ENCODE results near the gene CILP.

CILP gene

DNA sequence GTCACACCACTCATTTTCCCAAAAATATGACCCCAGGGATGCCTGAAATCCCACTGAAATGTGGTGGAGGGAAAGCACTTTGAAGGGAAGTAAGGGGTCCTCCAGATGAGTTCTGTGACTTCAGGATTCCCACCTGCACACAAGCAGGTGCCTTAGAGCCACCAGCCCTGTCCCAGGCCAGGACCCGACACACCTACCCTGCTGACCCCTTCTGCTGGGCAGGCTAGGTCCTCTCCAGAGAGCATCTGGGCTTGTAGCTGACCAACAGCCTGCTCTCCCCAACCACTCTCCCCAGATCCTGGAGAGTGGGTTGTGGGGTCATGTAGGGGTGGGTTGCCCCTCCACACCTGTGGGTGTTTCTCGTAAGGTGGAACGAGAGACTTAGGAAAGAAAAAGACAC lies 14.9 kb upstream of the CILP start:
- DNase-seq (ENCODE audit: low read depth, low spot score): no peak

DNA sequence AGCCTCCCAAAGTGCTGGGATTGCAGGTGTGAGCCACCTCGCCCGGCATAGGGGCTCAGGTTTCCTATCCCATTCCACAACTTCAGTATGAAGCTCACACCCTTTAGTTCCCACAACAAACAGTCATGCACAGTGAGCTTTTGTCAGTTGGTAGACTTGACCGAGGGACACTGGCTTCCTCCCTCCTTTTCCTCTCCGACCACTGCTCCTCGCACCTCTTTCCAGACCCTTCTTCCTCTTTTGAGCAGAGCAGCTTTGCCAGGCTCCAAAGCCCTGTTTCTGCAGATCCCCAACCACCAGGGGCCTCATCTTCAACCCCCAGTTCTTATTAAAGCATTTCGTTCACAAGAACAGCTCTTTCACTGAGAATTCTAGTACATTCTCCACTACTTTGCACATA lies 12.7 kb upstream of the CILP start:
- no peak for DNase-seq (ENCODE audit: low read depth, low spot score)

DNA sequence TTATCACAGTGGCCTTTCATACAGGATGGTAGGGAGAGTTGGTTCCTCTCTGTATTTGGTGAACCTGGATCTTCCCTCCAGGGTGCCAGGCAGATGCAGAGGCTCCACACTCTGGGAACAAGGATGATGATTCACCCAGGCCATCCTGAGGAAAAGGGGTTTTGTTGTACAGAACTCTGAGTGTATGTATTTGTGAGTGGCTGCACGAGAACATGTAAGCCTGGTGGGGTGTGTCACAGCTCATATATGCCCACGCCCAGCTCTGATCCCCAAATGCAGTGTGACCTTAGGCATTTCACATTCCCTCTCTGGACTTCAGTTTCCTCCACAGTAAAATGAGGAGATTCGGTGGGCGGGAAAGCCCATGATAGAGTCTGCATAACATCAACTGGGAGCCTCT lies 11.6 kb upstream of the CILP start:
- DNase-seq (ENCODE audit: low read depth, low spot score): no peak

DNA sequence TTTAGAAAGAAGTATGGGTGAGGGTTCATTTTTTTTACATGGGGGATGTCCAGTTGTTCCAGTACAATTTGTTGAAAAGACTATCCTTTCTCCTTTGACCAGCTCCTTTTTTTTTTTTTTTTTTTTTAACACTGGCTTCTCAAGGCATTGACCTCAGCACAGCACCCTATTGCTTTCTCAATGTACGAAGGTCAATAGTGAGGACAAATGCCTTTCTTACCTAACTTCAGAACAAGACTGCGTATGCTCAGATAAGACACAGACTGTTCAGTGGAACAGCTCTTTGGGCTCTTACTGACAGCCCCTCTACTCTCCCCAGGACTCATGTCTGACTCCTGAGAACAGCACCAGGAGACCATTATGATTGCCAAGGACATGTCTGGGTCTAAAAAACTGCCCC lies 10.4 kb upstream of the CILP start:
- no peak for DNase-seq (ENCODE audit: low read depth, low spot score)

DNA sequence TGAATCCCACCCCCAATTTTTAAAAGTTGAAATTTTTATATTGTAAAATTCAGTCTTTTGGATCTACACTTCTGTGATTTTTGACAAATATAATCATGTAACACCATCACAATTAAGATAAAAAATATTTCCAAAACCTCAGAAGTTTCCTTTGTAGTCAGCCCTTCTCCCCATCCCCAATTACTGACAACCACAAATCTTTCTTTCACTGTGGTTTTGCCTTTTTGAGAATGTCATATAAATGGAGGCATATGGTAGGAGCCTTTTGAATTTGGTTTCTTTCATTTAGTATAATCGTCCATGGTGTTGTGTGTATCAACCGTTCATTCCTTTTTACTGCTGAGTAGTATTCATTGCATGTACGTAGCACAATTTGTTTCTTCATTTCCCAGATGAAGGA lies 7.9 kb upstream of the CILP start:
- DNase-seq (ENCODE audit: low read depth, low spot score): no peak

DNA sequence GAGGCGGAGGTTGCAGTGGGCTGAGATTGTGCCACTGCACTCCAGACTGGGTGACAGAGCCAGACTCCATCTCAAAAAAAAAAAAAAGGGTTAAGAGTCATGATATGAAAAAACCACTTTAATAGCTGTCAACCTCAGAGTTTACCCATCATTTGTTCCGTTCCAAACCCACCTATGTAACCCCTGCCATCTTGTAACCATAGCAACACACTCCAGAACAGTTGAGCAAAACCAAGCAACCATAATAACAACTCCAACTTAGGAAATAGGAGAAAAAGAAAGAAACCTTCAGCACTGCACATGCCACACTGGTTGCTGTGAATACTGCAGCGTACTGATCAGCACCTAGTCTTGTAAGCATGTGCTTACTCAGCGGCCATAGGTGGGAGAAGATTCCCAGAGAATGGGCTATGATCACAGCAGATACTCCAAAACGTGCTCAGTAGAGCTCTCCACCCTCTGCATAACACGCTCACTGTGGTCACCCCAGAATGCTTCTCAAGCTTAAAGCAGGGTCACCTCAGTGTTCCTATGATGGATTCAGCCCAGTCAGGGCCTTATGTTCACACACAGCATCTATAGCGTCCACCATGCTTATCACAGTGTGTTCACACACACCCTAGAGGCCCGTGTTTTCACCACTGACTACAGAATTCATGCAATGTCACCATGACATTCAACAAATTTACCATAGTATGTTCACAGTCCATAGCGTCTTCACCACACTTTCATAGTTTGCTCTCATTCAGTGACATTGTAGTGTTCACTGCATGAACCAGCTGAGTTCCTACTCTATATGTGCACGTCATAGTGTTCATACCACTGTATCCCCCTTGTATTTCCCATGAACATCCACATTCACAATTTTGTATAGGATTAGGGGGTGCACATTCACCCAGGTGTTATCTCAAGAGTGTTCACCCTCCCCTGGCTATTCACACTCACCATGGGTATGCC lies 6.5 kb upstream of the CILP start:
- DNase-seq (ENCODE audit: low read depth, low spot score): no peak

DNA sequence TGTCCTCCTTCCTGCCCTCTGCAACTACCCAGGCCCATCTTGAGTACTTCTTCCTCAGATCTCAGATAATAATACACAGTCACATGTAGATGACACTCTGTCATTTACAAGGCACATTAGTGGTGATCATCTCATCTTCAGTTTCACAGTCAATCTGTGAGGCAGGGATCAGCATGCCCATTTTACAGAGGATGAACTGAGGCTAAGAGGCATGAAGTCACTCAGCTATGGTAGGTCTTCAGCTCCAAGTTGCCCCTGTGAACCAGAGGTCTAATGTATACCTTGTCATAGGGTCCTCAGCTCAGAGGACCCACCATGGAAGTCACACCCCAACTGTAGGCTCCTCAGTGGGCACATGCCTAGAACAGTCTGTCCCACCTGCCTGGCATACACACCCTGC lies 4.2 kb upstream of the CILP start:
- no peak for DNase-seq (ENCODE audit: low read depth, low spot score)

DNA sequence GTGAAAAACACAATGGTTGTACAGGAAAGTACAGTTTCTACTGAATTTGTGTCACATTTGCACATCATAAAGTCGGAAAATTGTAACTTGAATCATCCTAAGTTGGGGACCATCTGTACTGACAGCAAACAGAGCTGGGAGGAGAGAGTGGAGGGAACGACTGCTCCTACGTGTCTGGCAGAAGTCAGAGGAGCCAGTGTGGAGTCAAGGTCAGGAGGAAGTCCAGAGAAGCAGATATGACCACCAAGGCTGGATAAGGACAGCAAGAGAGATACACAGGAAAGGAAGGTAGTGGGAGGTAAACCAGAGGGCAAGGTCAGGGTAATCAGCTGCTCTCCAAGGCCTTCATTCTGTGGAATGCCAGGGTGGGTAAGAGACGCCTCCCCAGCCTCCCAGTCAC lies 2.7 kb upstream of the CILP start:
- no peak for DNase-seq (ENCODE audit: low read depth, low spot score)

DNA sequence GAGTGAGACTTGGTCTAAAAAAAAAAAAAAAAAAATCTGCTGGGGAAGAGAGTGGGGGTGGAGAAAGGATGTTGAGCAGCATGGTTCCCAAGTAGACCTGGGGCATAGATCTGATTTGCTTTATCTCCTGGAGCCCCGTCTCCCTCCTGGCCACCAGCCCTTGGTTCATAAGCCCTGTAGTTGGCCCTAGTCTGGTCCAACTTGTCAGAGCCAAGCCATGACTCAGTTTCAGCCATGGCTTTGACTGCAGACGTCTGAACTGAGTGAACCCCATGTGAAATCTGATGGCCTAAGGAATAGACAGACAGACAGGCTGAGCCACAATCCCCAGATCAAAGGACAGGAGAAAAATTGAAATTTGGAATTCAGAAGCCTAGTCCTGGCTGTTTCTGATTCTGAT lies 2.0 kb upstream of the CILP start:
- no peak for DNase-seq (ENCODE audit: low read depth, low spot score)

DNA sequence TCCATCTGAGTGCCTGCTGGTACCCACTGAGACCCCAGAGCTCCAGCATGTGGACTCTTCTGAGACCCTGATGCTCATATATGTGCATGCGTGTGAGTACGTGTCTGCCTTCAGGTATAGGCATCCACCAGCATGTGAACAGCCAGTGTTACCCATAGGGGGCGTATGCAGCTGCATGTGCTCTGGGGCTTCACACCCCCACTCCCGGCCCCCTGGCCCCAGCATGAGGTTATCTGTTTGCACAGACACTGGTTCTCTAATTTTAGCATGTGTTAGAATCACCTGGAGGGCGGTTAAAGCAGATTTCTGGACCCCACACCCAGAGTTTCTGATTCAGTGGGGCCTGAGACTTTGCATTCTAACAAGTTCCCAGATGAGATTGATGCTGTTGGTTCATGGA lies 824 bp upstream of the CILP start:
- no peak for DNase-seq (ENCODE audit: low read depth, low spot score)

DNA sequence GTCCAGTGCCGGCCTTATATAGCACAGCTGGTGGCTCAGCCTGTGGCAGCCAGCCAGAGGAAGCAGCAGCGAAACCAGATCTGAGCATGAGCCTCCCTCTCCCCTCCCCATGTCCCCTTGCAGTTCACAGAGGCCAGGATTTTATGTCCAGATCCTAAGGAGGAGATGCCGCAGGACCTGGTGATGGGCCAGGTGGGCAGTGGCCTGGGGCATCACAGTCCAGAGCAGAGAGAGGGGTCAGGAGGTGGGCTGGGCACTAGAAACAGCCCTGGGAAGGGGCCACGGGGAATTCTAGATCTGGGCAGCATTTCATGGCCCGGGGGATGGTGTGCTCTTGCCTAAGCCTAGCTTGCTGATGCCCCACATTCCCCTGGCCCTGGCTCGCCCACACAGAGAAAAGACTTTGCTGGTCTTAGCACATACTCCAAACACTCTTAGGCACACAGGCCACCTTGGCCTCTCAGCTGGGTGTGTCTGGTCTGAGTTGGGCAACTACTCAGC lies 259 bp upstream of the CILP start:
- DNase-seq (ENCODE audit: low read depth, low spot score): peak; percentile 60

DNA sequence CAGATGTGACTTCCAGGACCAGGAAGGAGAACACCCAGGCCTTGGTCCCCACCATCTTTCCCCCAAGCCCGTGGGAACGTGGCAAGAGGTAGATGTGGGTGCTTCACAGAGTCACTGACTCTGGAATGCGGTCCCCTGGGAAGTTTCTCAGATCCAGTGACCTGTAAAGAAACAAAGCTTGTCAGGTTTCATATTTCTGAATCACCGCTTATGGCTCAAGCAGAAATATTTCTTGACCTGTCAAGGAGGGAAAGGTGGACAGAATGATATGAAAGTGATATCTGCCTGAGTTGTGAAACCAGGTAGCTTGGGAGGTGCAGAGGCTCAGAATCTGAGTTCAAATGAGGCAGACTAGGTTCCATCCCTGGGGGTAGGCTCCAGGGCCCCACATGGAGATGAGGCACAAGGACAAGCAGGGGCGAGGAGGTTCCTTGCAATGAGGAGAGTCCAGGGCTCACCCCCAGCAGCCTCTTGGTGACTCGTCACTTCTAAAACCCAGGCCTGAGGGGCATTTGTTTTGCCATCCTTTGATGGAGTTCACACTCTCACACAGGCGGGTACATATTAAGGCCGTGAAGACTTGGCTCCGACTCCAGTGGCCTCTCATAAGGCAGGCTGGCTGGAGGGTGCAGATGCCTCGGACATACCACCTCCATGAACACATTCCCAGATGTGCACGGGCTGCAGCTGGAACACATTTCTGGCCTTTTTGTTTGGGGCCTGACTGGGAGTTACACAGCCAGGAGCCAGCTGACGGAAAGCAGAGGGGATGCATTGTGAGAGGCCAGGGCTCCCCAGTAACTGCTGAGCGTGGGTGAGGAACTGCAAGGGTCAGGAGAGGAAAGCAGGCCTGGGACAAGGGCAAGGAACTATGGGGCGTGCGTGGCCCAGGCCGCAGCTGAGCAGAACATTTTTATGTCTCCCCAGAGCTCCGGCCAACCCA lies 1.3 kb downstream of the CILP start:
- DNase-seq (ENCODE audit: low read depth, low spot score): no peak

DNA sequence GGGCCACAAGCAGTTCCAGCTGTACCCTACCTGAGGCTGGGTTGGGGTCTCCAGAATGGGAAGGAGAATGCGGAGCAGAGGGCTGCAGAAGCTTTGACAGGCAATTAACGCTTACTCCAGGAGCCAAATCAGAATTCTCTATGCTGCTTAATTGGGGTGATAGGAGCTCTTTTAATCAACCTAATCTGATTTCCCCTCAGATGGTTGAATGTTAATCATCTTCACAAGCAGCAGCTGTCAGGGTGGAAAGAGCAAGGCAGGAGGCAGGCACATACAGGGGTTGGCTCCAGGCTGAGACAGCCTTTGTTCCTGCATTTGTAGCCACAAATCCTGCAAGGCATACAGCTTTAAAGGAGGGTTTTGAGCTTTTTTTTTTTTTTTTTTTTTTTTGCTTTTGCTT lies 2.6 kb downstream of the CILP start:
- no peak for DNase-seq (ENCODE audit: low read depth, low spot score)

DNA sequence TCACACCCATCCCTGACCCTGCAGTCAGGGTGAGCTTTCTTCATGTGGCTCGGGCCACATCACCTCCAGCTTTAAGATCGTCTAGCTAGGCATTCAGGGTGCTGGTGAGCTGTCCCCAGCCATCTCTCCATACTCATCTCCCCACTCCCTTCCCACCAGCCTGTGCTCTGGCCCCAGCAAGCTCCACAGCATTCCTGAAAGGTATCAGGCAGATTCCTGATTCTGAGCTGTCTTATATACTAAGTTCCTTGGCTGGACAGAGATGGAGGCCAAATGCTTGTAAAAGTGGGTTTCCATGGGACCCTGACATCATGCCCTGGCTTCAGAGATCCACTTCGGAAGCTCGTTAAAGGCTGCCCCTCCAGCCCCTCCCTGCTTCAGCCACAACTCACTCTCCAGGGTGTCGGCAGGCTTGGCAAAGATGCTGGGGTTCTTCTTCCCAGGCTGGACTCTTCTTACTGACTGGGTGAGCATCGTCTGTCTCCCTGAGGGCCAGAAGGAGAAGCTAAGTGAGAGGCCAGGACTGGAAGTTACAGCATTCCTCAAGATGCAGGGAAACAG lies 3.9 kb downstream of the CILP start:
- no peak for DNase-seq (ENCODE audit: low read depth, low spot score)

DNA sequence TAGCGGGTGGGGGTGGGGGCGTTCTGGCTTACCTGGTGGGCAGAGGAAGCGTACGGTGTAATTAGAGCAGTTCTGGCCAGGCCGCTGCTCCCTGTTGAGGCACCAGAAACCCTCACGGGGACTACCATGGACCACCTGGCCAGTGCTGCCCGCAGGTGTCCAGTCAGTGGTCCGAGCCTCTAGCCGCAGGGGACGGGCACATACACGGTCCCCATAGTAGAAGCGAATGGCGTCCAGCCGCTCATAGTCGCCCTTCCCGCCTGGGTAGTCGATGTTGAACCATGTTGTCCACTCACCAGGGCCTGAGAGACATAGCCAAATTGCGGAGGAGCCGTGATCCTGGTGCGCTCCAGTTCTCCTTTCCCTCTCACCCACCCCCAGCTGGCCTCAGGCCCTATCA lies 4.5 kb downstream of the CILP start:
- no peak for DNase-seq (ENCODE audit: low read depth, low spot score)

DNA sequence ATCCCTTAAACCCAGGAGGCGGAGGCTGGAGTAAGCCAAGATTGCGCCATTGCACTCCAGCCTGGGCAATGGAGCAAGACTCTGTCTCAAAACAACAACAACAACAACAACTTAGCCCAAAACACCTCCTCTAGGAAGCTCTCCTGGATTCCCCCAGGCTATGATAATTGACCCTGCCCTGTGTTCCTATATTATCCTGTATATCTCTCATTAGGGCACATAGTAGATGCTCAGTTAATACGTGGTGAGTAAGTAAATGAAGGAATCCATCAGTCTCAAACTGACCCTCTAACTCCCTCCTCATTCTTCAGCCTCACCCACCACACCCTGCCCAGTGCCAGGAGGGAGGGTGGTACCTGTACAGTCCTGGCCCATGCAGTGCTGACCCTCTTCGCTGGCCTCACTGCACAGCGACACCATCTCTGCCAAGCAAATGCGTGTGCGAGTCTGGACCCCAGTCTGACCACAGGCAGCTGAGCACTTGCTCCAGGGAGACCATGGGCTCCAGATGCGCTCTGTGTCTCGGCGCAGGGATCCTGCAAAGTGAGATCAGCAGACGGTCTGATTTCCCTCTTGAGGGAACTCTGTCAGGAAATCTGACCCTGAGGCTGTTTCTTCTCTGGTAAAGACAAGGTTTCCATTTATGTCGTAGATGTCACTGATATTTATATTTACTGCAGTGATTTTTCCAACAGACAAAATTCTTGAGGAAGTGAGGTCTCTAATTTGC lies 6.2 kb downstream of the CILP start:
- no peak for DNase-seq (ENCODE audit: low read depth, low spot score)

DNA sequence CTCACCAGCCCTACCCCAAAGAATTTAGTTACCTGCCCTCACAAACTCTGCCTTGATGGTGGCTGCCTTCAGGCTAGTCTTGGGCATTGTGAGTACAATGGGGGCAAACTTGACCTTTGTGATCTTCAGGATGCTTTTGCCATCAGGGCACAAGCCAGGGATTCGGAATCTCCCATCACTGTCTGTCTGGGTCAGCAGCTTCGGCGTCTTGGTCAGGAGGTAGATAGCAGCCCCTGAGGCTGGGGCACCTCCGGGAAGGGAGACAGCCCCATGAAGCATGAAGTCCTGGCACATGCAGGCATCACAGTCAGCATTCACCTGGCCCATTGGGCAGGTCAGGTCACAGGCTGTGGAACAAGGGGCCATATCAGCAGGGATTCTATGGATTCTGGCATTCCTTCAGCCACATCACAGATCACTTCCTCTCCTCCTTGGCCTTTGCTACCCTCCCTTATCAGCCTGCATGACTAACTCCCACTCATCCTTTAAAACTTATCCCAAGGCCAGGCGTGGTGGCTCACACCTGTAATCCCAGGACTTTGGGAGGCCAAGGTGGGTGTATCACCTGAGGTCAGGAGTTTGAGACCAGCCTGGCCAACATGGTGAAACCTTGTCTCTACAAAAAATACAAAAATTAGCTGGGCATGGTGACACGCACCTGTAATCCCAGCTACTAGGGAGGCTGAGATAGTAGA lies 6.9 kb downstream of the CILP start:
- DNase-seq (ENCODE audit: low read depth, low spot score): no peak

DNA sequence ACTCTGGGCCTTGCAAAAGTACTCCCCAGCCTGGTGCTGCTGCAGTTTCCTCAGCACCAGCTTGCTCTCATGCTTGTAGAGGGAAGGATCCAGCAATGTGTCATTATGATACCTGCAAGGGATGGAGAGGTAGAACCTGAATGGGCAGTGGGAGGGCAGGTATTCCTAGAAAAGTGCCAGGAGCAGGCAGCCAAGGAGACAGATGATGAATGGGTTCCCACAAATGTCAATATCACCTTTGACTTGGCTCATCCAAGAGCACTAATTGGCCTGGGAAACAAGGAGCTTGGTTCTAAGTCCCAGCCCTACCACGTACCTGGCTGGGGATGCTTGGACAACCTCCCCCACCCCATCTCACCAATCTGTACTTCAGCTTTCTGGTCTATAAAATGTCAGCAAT lies 9.4 kb downstream of the CILP start:
- DNase-seq (ENCODE audit: low read depth, low spot score): no peak

DNA sequence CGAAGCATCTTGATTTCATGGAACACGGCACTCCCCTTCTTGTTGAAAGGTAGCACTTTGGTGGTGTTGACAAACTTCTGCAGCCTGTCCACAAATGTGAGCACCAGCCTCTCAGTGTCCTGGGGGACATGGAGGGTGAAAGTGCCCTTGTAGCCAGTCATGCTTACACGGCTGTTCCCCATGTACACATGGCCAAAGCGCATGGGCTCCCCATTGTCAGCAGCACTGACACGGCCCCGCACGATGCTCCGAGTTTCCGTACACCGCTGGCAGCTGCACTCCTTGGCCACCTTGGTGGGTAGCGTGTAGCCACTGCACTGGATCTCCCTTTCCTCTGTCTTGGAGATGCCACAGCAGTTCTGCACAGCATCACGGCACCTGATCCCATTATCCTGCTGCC lies 12.7 kb downstream of the CILP start:
- no peak for DNase-seq (ENCODE audit: low read depth, low spot score)

DNA sequence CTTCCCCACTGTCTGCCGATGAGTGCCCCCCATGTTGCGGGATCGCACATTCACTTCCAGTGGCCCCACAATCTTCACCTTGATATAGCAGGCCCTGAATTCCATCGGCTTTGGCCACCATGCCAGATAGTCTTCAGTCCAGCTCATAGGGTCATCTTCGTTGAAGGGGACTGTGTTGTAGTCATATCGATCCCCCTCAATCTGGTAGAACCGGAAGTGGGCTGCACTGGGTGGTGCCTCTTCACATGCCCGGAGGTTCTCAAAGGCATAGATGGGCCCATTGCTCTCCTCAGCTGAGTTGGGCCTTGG lies 14.0 kb downstream of the CILP start:
- DNase-seq (ENCODE audit: low read depth, low spot score): no peak
